GM04503 (cell line): Measurements from ENCODE around the gene TSPEAR.

Source experiments
- DNase-seq: peaks from one replicate; pipeline ENCODE4 v3.0.0-alpha.2; 2012; ENCODE audit warnings: low read depth

The TSPEAR gene

GRCh38 chr21:44720170-44720569 is 8.8 kb upstream of the TSPEAR start:
- DNase-seq = no peak

GRCh38 chr21:44718571-44718970 is 7.2 kb upstream of the TSPEAR start:
- DNase-seq = no peak

DNA sequence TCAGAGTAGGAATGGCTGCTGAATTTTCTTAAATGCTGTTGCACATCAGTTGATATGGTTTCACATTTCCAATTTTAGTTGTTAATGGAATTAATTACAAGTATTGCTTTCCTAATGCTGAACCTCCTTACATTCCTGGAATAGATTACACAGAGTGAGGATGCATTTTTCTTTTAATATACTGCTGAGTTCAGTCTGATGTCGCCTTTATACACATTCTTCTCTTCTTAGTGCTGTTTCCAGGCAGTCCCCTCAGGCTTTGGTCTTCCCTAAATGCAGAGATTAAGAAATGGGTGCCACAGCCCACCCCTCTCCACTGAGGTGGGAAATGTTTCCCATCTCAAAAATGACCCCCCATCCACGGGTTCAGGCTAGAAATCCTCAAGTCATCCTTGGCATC is 6.7 kb upstream of the TSPEAR start:
- no peak for DNase-seq

DNA sequence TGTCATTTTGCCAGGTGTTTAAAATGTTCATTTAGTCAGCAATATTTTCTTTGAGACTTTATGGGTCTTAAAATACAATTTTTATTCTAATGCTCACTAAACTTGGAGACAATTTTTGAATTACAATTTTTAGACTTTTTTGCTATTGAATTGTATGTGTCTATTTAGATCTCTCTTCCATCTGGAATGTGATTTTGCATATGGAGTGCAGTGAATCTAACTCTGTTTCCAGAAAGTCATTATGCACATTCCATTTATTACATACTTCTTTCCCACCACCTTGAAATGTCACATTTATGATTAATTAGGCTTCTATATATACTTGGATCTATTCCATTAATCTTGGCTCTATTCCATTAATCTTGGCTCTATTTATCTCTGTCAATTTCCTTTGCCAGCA is 5.6 kb upstream of the TSPEAR start:
- no peak for DNase-seq

DNA sequence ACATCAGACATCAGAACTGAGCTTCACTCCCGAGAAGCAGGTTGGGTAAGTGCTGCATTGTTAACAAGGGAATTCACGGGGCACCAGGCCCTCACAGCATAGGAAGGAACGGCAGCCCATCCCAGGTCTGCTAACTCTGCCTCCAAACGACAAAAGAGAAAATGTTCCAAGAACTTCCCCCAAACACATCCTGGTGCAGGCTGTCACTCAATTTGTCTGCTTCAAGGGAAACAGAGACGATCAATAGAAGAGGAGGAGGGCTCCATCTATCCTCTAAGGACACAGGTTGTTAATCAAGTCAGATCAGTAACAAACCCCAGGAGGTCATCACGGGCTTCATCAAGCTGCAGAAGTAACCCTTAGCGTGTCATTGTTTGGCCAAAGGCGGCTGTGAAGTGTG is 3.5 kb upstream of the TSPEAR start:
- DNase-seq = no peak

- no peak for DNase-seq
These were observed 2.5 kb upstream of the TSPEAR start for GRCh38 chr21:44713846-44714245.

DNA sequence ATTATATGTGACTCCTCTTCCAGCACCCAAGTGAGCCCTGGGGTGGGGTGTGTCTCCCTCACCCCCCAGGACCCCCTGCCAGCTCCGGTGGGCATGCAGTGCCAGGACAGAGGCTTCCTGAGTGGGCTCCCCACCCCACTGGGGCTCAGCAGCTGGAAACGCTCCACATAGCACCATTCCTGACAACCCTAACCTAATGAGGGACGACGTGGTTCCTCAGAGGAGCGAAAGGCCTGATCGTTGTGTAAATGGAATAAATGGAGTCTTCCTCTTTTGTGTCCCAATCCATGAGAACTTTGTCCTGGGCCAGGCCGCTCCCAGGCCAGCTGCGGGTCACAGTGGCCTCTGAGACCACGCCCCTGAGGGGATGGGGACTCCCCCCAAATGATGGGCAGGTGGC is 1.8 kb upstream of the TSPEAR start:
- DNase-seq = no peak

DNA sequence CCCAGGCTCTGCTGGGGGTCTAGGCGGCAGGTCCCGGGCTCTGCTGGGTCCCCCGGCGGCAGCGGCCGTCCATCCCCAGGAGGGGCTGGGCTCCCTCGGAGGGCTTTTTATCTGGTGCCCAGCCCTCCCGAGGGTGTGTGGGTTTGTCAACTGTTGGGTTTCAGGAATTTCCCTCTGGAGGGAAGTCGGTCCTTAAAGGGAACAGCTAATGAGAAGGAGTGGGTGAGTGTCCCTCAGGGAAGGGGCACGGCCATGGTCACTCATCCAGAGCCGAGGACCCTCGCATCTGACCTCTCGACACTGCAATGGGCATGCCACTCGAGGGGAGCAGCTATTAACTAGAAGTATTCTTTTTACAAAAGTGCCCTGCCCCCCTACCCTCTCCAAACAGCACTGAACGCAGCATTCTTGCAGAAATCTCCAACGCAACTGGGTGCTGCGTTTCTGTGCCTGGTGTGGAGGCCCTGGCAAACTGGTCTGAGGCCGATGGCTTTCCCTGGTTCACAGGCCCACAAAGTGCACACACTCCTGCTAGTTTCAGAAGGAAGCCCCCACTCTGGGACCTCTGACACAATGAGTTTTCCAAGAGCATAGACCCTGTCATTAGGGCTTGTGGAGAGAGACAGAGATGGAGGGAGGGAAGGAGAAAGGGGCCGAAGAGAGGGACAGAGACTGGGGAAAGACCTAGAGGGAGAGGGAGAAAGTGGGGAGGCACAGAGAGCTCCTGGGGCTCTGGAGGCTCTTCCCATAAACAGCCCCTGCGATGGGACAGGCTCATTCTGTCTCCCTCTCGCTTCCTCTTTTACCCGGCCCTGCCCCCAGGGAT is 1.0 kb upstream of the TSPEAR start:
- no peak for DNase-seq

GRCh38 chr21:44710756-44711326 is 531 bp downstream of the TSPEAR start:
- DNase-seq = no peak

DNA sequence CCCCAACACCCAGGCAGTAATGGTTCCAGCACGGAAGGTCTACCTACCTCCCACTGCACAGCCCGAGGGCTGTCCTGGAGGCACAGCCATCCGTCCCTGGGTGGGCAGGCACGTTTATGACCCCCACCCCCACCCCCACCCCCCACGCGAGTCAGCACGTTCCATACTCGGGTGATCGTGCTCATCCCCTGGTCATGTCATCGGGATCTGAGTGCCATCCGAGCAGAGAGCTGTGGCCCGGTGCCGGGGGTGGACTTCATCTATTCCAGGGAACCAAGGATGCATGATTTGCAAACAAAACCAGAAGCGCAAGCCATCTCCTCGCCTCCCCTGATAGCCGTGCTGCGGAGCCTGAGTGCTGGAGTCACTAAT is 1.1 kb downstream of the TSPEAR start:
- no peak for DNase-seq

DNA sequence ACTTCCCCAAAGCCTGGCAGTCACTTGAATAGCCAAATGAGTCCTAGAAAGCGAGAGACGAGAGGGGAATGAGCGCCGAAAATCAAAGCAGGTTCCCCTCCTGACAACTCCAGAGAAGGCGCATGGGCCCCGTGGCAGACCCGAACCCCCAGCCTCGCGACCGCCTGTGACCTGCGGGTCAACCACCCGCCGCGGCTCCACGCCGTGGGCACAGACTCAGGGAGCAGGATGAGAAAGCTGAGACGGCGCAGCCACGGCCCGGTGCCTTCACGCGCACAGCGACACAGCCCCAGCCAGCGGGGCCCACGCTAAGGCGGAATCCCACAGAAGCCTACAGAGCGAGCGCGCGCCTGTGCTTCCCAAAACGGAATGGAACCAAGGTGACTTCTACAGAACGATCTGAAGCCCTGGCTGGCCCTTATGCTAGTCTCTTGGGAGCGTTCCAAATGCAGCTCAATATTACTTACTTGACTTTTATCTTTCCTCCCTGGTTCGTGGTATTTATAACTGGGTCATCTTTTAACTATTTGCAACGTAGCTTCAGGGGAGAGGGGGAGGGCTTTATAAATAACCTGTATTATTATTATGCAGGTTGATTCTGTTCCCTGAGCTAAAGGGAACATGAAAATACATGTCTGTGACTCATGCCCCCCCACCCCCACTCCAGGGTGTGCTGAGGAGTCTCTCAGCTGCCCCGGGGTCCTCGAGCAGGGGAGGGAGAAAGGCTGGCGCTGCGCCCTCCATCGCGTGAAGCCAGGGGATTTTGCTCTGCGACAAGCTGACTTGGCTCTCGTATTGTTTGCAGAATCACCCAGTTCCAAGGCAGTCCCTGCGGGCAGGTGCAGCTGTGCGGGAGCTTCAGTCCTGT is 1.7 kb downstream of the TSPEAR start:
- DNase-seq = no peak

DNA sequence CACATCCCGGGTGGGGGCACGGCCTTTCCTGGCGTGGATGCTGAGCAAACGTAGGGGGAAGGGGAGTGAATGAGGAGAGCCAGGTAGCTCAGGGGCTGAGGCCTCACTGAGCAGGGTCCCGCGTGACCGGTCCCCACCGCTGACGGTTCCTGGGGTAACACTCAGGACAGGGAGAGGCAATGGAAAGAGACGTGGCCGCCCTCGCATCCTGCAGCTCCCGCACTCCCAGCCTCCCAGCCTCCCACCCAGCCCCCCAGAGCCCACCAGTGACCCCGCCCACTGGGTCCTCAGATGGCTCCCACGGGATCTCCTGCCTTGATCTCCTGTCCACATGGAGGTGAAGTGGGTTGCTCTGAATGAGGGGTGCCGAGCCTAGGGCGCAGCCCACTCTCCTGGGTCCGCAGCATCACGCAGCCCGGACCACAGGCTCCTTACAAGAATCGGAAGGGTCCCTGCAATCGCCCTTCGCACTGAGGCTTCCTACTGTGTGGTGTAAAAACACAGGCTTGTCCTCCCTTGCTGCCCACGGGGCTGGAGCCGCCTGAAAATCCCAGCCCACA is 2.4 kb downstream of the TSPEAR start:
- no peak for DNase-seq

- no peak for DNase-seq
These were observed 3.0 kb downstream of the TSPEAR start for GRCh38 chr21:44708213-44708865.

DNA sequence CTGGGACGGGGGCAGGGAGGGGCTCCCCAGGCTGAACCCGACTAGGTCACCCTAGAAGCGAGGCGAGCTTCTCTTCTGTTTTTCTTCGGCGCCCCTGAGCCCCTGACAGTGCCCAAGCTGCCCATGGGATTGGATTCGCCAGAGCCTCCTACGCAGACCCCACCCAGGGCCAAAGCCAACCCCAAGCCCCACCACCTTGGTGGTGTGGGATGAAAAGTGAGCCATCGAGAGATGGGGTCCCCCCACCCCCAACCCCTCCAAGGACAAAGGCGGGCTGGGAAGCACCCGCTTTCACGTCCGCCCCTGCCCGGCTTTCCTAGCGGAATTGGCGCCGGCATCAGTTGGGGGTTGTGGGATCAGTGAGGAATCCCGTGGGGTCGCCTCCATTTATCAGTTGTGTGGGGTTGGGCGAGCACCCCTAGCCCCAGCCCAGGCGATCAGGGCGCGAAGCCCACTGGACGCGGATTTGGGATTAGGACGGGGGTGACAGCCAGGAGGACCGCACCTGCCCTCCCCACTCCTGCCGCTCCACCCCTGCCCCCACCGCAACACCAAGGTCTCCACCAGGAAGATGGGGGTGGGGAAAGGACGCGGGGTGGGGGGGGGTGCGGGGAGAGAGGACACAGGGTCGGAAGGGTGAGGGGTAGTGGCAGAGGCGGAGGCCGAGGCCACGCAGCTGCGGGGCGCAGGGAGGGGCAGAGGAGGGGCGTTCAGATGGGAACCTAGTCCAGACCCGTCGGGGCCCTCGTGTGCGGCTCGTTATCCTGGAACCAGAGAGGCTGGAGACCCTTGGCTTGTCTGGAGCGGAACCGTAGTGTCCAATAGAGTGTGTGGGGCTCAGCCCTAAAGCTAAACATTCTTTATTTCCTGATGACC is 4.4 kb downstream of the TSPEAR start:
- DNase-seq = no peak

DNA sequence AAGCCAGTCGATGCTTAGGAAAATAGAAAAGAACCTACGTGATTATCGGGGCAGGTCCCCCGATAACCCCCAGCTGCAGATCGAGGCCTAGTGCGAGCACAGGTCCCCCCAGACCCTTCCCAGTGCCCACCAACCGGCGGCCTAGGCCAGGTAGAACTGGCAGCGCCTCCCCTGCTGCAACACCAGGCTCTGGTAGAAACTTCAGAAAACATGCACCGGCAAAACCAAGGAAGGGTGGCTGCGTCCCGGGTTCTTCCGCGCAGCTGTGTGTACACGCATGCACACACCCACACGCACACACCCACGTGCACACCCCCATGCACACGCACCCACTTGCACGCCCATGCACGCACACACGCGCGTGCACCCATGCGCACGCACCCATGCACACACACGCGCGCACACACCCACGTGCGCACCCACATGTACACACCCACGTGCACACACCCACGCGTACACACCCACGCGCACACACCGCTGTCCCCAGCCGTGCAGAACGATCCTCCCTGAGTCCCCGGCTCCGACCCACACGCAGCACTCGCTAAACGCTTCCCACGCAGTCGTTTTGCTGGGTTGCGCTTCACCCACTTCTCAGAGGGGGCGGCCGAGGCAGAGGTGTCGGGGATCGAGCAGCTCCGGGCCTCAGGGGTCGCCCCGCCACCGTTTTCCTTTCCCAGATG is 5.2 kb downstream of the TSPEAR start:
- no peak for DNase-seq

GRCh38 chr21:44704636-44705001 is 6.8 kb downstream of the TSPEAR start:
- no peak for DNase-seq

- no peak for DNase-seq
These were observed 7.4 kb downstream of the TSPEAR start for GRCh38 chr21:44703731-44704635.

- DNase-seq = no peak
These were observed 8.2 kb downstream of the TSPEAR start for GRCh38 chr21:44702973-44703730.
